GM12874 (cell line): ENCODE measurements around the gene TNF.

Experiments used
- CTCF ChIP-seq: IDR thresholded peaks from 2 replicates; pipeline ENCODE4 v1.5.1; 2011; ENCODE audit warnings: low read depth, mild to moderate bottlenecking, control low read depth, low read length, moderate library complexity; ENCODE audit not compliant: insufficient read depth

TNF gene

GRCh38 chr6:31569861-31570536 lies 5.4 kb upstream of the TNF start:
- no peak for TF ChIP-seq CTCF

GRCh38 chr6:31572041-31572911 lies 3.1 kb upstream of the TNF start, which contains the start of gene LTA:
TSS of gene LTA (plus strand) at chr6:31572289. CDS start at chr6:31572743, 454 bp downstream.
- TF ChIP-seq CTCF, result no peak

DNA sequence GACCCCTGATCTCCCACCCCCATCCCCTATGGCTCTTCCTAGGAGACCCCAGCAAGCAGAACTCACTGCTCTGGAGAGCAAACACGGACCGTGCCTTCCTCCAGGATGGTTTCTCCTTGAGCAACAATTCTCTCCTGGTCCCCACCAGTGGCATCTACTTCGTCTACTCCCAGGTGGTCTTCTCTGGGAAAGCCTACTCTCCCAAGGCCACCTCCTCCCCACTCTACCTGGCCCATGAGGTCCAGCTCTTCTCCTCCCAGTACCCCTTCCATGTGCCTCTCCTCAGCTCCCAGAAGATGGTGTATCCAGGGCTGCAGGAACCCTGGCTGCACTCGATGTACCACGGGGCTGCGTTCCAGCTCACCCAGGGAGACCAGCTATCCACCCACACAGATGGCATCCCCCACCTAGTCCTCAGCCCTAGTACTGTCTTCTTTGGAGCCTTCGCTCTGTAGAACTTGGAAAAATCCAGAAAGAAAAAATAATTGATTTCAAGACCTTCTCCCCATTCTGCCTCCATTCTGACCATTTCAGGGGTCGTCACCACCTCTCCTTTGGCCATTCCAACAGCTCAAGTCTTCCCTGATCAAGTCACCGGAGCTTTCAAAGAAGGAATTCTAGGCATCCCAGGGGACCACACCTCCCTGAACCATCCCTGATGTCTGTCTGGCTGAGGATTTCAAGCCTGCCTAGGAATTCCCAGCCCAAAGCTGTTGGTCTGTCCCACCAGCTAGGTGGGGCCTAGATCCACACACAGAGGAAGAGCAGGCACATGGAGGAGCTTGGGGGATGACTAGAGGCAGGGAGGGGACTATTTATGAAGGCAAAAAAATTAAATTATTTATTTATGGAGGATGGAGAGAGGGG lies 1.9 kb upstream of the TNF start:
- TF ChIP-seq CTCF, result no peak

GRCh38 chr6:31574106-31575061 lies 981 bp upstream of the TNF start:
- 0 out of 2 replicates have a peak, but pooled peaks have one; percentile 11 for TF ChIP-seq CTCF

DNA sequence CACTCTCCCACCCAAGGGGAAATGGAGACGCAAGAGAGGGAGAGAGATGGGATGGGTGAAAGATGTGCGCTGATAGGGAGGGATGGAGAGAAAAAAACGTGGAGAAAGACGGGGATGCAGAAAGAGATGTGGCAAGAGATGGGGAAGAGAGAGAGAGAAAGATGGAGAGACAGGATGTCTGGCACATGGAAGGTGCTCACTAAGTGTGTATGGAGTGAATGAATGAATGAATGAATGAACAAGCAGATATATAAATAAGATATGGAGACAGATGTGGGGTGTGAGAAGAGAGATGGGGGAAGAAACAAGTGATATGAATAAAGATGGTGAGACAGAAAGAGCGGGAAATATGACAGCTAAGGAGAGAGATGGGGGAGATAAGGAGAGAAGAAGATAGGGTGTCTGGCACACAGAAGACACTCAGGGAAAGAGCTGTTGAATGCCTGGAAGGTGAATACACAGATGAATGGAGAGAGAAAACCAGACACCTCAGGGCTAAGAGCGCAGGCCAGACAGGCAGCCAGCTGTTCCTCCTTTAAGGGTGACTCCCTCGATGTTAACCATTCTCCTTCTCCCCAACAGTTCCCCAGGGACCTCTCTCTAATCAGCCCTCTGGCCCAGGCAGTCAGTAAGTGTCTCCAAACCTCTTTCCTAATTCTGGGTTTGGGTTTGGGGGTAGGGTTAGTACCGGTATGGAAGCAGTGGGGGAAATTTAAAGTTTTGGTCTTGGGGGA lies 754 bp downstream of the TNF start:
- no peak for TF ChIP-seq CTCF

- no peak for TF ChIP-seq CTCF
Observed at GRCh38 chr6:31576897-31577578, 1.7 kb downstream of the TNF start.
